IMR-90 (cell line): ENCODE data around the gene C11orf65.

Source experiments
- BHLHE40 ChIP-seq: fragments of 150-350 bp; IDR thresholded peaks from 2 replicates; pipeline ENCODE4 v1.6.1; 2016; ENCODE audit warnings: mild to moderate bottlenecking, low read depth, low read length
- CTCF ChIP-seq: conservative IDR thresholded peaks from 2 replicates; pipeline ENCODE4 v1.5.1; 2012; ENCODE audit warnings: mild to moderate bottlenecking, low read depth, low read length, improper control_type of control experiment
- MAZ ChIP-seq: IDR thresholded peaks from 2 replicates; pipeline ENCODE4 v1.6.1; 2012; ENCODE audit warnings: low read depth, mild to moderate bottlenecking, low read length, improper control_type of control experiment, moderate library complexity, borderline replicate concordance
- MXI1 ChIP-seq: IDR thresholded peaks from 2 replicates; pipeline ENCODE4 v1.6.1; 2012; ENCODE audit warnings: low read depth, mild to moderate bottlenecking, low read length, moderate library complexity, borderline replicate concordance
- POLR2A ChIP-seq: IDR thresholded peaks from 2 replicates; pipeline ENCODE4 v1.6.1; 2012; ENCODE audit warnings: mild to moderate bottlenecking, low read depth, low read length
- RCOR1 ChIP-seq: IDR thresholded peaks from 2 replicates; pipeline ENCODE4 v1.6.1; 2012; ENCODE audit warnings: mild to moderate bottlenecking, low read length, improper control_type of control experiment; ENCODE audit not compliant: insufficient replicate concordance
- RFX5 ChIP-seq: IDR thresholded peaks from 2 replicates; pipeline ENCODE4 v1.8.0; 2012; ENCODE audit warnings: low read depth, mild to moderate bottlenecking, low read length, moderate library complexity
- USF2 ChIP-seq: fragments of 150-350 bp; IDR thresholded peaks from 2 replicates; pipeline ENCODE4 v1.6.1; 2017; ENCODE audit warnings: mild to moderate bottlenecking, antibody characterized with exemption, low read length, low read depth

- TF ChIP-seq POLR2A, result no peak
- TF ChIP-seq RFX5, result no peak
- TF ChIP-seq BHLHE40, result no peak
- no peak for TF ChIP-seq CTCF
- TF ChIP-seq RCOR1, result no peak
- TF ChIP-seq MAZ, result no peak
- no peak for TF ChIP-seq MXI1
- TF ChIP-seq USF2, result no peak
Measured at GRCh38 chr11:108405706-108406105, 61.6 kb downstream of the C11orf65 start.
